H1 (cell line): Measurements from ENCODE around the gene NOC2L. TPM values are rescaled to one million over a fixed set of nuclear protein-coding genes. Genes with fewer than 3 reads are reported as not detected.

Experiments used
- polyA plus RNA-seq, 7 experiments: library from polyadenylated mRNA; depleted of rRNA in 3 of 7; stranded (reverse) in 5 of 7; unstranded in 2 of 7; fragments of >200 nt in 5 of 7; fragments of 200-250 nt in 2 of 7; gene quantifications; 1 replicate in 5 of 7; 2 replicates in 1 of 7; 4 replicates in 1 of 7; pipeline versions ENCODE4 v1.2.1 to v1.2.3, GENCODE V29; 2011 to 2013; ENCODE audit warnings: missing spikeins in 2 of 7, mixed read lengths in 2 of 7
- total RNA-seq: library from RNA; stranded (reverse); fragmentation: NEBNext Ultra II Directional; extraction: Animal tissue kit (Norgen Biotek cat#: 25700); gene quantifications from 2 replicates; pipeline ENCODE4 v1.2.1, GENCODE V29; 2021
- TF ChIP-seq, protein P1 (sequence below), 3 experiments: IDR thresholded peaks; 1 replicate in 2 of 3; 2 replicates in 1 of 3; pipeline versions ENCODE4 v1.5.1 to v1.6.1; 2011; ENCODE audit warnings: low read length in 3 of 3, mild to moderate bottlenecking in 3 of 3, inconsistent platforms in 2 of 3, low read depth in 1 of 3, moderate library complexity in 1 of 3; ENCODE audit not compliant: insufficient read depth in 1 of 3; ENCODE audit errors: control extremely low read depth in 1 of 3

The NOC2L gene
- total and polyA plus RNA-seq, 2 of the 8 experiments (the other 6 are each of a cell fraction or from before 2014, with no cell fraction given), result 74.7 to 130 TPM

DNA sequence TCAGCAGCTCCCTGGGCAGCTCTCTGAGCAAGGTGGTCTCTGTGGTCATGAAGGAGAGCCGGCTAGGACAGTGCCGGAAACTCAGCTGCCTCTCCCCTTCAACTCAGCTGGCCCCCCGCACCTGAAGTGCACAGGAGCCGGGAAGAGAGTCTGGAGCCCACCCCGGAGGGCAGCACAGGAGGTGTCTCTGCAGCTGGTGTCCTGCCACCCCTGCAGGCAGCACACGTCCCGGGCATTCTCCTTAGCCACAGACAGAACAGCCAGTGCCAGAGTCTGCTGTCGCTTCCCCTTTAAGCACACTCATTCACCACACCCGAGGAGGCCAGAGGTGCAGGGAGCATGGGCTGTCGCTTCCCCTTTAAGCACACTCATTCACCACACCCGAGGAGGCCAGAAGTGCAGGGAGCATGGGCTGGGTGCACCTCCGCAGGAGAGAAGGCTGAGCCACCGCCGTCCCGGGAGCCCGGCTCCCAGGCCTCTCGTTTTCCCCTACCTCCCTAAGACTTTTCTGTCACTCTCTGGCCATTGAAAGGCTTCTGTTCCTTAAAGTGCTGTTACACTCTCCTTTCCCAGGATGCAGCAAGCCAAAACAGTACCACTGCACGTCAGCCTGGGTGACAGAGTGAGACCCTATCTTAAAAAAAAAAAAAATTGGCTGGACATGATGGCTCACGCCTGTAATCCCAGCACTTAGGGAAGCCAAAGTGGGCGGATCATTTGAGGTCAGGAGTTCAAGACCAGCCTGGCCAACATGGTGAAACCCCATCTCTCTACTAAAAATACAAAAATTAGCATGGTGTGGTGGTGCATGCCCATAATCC lies 52.2 kb downstream of the NOC2L start (continued):
- TF ChIP-seq, protein P1, sequence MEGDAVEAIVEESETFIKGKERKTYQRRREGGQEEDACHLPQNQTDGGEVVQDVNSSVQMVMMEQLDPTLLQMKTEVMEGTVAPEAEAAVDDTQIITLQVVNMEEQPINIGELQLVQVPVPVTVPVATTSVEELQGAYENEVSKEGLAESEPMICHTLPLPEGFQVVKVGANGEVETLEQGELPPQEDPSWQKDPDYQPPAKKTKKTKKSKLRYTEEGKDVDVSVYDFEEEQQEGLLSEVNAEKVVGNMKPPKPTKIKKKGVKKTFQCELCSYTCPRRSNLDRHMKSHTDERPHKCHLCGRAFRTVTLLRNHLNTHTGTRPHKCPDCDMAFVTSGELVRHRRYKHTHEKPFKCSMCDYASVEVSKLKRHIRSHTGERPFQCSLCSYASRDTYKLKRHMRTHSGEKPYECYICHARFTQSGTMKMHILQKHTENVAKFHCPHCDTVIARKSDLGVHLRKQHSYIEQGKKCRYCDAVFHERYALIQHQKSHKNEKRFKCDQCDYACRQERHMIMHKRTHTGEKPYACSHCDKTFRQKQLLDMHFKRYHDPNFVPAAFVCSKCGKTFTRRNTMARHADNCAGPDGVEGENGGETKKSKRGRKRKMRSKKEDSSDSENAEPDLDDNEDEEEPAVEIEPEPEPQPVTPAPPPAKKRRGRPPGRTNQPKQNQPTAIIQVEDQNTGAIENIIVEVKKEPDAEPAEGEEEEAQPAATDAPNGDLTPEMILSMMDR (IDR thresholded peaks at IDR 0.05; ENCODE audit: control extremely low read depth in 1 of 3, insufficient read depth in 1 of 3, low read depth in 1 of 3, low read length in 3 of 3), result no peak
